Stimulated activated CD4-positive, alpha-beta T cell treated with anti-CD3 and anti-CD28 coated beads, Interleukin-15, amount 100 ng/mL, for 1 hour (primary cell): ENCODE results near the gene SLC6A6.

Experiments
- DNase-seq, 2 donors: peaks; one replicate each; pipeline ENCODE4 v3.0.0-alpha.2; 2020; ENCODE audit warnings: low read depth in 1 of 2, low spot score in 1 of 2

The SLC6A6 gene

GRCh38 chr3:14451844-14452739, 49.7 kb downstream of the SLC6A6 start:
- no peak for DNase-seq

DNA sequence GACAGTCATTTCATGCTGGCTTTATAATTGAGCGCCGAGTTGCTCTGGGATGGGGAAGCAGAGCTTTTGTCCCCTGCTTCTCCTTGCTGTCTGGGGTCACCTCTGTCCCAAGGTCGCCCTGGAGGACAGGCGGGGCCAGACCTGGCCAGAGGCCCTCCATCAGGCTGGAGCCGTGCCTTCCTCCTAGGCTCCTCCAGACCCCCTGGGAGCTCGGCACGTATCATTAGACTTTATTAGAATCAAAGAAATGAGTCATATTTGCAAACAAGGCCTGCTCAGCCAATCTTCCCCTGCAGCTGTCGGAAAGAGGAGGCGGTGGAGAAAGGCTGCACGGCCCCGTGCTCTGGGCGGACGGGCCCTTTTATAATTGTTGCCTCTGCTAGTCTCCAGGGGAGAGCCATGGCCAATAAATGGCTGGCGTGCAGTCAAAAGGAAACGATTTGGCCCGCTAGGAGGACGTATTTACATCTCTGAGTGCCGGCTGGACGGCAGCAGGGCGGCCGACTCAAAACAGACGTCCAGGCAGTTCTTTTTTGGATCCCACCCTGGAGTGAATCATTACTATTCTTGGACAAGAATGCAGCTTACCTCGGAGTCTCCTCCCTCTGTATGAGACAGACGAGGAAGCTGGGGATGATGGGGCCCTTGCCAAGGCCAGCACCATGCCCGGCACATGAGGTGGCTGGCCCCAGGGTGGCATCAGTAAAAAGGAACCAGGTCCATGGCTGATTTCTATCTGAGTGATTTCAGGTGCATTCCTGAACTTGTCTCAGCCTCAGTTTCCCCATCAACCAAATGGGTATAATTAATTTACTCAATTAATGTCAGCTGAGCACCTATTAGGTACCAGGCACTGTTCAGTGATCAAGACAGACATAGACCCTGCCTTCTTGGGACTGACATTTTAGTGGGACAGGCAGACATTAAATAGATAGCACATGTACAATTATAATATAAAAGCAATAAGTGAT, 50.6 kb downstream of the SLC6A6 start:
- DNase-seq = no peak

DNA sequence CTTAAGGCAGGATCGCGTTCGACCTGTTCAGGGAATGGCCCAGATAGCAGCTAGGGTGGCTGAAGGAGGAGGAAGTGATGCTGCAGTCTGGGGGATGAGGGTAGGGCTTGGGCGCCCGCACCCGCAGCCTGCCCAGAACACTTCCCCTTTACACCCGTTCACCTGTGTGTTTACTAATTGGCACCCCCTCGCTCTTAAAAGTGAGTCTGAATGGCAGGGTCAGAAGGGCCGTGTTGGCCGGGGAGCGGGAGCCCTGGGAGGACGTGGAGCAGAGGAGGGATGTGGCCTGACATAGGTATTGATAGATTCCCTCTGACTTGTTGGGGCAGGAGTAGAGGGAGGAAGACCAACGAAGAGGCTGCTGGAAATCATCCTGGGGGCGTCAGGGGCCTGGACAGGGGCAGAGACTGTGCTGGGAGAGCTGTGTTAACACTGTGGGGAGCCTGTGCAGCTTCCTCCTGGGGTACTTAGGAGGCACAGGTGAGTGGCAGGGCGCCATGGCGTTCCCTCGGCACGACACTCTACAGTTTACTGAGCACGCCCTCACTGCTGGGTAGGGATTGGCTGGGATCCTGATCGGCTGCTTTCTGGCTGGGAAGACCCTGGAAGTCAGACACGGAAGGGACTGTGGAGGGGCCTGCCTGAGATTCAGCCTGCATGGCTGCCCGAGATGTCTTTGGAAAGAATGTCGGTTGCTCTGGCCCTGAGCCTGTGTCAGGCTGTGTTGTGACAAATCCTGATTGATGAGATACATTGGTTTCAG, 51.7 kb downstream of the SLC6A6 start:
- no peak for DNase-seq

DNA sequence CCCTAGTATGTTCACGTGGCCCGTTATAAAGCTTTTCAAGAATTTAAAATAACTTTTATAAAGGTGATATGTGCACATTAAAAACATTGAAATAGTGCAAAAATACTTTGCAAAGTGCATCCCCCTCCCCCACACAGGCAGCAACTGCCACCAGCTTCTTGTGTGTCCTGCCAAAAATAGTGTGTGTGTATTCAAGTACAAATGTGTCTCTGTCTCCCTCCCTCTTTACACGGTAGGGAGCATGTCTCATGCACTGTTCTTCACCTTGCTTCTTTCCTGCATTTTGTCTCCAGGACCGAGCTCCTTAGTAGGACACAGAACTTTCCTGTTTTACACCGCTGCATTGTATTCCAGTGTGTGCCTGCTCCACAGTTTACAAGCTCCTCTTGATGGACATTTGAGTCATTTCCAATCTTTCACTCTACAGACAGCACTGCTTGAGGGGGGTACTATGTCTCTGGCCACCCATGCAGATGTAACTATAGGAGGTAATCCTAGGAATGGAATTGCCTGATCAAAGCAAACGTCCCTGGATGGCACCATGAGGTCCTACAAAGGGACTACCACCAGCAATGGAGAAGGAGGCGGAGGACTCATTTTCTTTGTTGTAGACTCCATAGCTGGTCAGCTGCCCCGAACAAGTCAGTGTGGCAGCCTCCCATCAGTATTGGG, 52.4 kb downstream of the SLC6A6 start:
- DNase-seq = no peak

GRCh38 chr3:14455571-14456317, 53.3 kb downstream of the SLC6A6 start:
- no peak for DNase-seq

DNA sequence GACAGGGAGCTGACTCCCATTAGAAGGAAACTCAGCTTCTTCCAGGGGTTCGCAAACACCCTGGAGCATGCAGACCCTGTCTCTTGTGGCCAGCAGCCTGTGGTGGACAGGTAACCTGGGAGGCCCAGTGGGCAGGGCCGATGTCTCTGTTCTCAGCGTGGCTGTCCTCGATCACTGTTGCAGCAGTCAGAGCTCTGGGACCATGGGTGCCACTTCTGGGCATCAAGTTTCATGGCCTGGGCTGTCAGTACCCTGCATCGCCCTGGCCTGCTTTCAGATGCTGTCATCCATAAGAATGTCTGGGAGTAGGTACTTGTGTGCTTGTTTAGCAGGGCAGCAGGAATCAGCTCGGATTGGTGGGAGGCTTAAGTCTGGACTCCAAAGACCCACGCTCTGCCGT, 54.4 kb downstream of the SLC6A6 start:
- no peak for DNase-seq

- DNase-seq = no peak
These were observed 55.1 kb downstream of the SLC6A6 start for GRCh38 chr3:14457481-14457880.

DNA sequence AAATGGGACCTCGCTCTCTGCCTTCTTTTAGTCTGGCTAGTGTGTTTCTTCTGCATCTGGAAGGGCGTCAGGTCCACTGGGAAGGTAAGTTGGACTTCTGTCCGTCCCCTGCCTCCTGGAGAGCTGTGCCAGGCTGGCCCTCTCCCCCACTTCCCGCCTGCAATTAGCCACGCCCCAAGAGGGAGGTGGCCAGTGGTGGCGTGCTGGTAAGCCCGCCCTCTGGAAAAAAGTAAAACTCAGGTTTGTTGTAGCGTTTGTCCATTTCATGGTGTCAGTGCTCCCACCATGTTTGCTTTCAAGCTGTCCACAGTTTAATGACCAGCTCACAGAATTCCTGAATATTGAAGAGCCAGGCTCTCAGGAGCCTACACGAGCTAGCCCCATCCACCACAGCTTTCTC, 55.6 kb downstream of the SLC6A6 start:
- DNase-seq = no peak

DNA sequence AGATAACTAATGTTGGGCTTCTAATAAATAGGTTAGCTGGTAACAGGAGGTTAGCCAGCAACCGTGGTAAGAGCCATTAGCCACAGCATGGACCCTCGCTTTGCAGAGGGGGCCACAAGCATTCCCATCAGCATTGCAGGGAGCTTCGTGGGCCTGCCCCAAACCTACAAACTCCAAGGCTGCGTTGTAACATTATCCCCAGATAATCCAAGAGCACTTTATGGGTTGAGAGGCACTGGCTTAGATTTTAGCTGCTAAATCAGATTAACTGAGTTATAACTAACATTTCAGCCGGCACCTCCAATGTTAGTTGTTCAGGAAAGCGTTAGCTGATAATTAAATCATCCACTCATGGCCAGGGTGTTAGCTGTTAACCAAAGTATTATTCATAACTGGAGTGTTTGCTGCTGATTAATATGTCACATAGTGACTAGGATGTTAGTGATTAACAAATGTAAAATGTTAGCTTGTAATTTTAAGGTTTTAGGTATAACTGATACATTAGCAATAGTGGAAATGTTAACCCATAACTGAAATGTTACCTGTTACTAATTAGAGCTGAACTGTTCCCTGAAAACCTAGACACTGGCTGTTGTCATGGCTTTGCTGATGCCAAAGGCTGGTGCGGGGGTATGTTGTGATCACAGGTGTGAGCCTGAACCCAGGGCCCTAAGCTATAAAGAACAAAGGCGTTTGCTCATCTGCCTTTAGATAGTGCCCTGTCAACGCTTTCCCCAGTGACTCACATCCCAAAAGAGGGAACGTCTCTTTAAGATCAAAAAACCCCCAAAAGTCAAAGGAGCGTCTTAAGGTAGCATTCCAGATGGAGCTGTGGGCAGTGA, 56.2 kb downstream of the SLC6A6 start:
- DNase-seq = no peak

DNA sequence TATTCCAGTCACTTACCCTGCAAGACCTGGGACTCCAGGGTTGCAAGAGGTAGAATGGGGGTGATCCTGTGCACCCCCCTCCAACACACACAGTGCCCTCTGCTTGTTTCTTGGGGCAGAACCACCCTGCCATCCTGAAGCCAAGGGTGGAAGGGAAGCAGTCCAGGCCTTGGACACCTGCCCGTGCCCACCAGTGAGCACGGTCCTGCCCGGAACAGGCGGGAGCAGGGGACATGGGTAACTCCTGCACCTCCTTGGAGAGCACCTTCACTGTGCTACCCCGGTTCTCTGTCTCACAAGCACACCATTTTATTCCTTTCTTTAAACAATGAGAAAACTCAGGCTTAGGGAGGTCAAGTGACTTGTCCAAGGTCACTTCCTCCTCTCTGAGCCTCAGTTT, 57.0 kb downstream of the SLC6A6 start:
- DNase-seq = no peak

DNA sequence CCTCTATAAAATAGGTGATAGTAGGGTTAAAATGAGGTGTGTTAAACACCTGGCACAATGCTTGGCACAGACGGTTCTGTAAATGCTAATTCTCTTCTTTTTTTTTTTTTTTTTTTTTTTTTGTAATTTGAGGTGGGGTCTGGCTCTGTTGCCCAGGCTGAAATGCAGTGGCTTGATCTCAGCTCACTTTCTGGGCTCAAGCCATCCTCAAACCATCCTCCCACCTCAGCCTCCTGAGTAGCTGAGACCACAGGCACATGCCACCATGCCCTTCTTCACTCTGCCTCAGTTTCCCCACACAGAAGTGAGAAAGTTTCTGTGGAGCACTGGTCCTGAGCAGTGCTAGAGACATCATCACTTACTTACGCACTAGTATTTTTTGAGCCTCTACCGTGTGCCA, 57.4 kb downstream of the SLC6A6 start:
- DNase-seq = no peak

GRCh38 chr3:14460342-14461005, 58.1 kb downstream of the SLC6A6 start:
- DNase-seq = no peak

- DNase-seq = no peak
These were observed 58.8 kb downstream of the SLC6A6 start for GRCh38 chr3:14461006-14461747.

GRCh38 chr3:14461748-14462324, 59.4 kb downstream of the SLC6A6 start:
- DNase-seq = peak in 1 of 2 donors; percentile 13

- no peak for DNase-seq
These were observed 60.3 kb downstream of the SLC6A6 start for GRCh38 chr3:14462738-14463137.

GRCh38 chr3:14463330-14464140, 61.1 kb downstream of the SLC6A6 start:
- no peak for DNase-seq

DNA sequence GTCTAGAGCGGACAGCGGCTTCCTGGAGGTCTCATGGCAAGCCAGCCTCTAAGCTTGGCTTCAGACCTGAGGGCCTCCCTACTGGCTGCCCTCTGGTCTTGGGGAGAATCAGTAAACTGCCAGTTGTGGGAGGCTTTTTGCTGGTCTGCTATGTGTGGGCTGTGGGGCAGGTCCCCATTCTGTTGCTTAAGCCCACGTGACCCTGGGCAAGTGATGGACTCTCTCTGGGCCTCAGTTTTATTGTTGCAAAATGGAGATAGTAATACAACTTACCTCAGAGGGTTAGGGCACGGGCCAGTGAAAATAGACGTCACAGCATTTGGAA, 61.7 kb downstream of the SLC6A6 start:
- DNase-seq = no peak
